ENCODE results near the gene PRODH. TPM values are rescaled to one million over a fixed set of nuclear protein-coding genes. Genes with fewer than 3 reads are reported as not detected.
A peak's percentile ranks its signal among the peaks of the same experiment; 100 is the strongest.
"Not testable (repeated sequence)": the region's sequence is repeated elsewhere in the genome, so short reads cannot be mapped to it uniquely, and the experiment has no call there.

Gene PRODH
- total RNA-seq, 1 donor from 2014 or later, result 23.5 TPM

- ATAC-seq (no peak), DNase-seq (ENCODE audit: low spot score) (no peak)
- intact Hi-C loops (cut with DNase I), result no loop called here
These were observed 34.3 kb upstream of the PRODH start for GRCh38 chr22:18970176-18970947.

GRCh38 chr22:18969158-18969942 is 33.3 kb upstream of the PRODH start:
- intact Hi-C loops (cut with DNase I), result loop anchor here (10.0 kb wide), 1 partner anchor 1305 kb away; no protein-coding TSS in a partner anchor
- not testable (repeated sequence) for ATAC-seq; DNase-seq (ENCODE audit: low spot score)

DNA sequence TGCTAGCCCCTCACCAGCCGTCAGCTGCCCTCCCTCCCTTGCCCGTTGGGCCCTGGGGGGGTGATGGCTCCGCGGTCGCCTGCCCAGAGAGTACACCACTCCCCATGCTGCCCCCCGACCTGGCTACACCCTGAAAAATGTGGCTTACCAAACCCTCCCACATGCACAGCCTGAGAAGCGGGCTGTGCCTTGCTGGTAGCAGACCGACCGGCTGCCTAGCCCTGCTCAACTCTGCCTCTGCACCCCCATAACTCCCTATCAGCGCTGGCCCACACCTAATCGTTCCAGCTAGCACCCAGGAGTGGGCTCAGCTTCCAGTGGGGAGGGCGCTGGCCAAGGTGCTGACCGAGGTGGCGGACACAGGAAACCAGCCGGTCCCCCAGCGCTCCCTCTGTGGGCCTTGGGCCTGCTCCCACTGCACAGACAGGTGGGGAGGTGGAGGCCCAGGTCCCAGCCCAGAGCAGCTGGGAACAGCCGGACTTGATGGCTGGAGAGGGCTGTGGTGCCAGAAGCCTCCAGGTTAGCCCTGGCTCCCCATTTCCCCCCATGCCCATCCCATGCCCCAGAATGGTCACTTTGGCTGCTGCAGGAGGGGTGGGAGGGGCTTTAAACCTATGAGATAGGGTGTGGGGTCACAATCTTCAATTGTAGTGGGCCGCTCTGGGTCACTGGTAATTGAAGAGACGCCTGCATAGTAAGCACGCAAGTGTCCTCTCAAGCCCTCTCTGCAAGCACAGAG is 32.1 kb upstream of the PRODH start:
- intact Hi-C loops (cut with DNase I), result loop anchor here (10.0 kb wide), 1 partner anchor 1307 kb away; no protein-coding TSS in a partner anchor
- DNase-seq (ENCODE audit: low spot score) (no peak), ATAC-seq (peak; percentile 20)

DNA sequence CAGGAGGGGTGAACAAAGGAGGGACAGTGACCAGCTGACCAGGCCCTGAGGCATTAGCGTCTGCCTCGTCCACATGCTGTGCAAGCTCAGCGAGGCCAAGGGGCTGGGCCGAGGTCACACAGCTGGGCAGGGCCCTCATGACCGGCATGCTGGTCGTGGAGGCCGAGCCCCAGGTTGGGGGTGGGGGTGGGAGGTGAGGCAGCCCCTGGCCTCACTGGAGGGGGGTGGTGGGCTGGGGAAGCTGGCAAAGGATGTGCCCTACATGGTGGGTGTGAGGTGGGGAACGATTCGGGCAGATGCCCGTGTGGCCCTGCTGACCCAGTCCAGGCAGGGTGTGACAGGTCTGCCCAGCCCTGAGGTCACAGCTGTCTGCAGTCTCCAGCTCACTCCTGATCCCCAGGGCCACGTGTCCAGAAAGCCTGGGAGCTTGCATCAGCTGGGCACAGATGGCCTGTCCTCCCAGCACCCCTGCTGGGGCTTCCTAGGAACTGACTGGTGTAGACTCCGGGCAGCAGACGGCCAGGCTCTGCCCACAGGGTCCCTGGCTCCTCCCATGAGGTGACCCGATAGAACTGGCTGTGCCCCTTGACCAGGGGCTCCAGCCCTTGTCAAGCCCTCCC is 31.4 kb upstream of the PRODH start:
- DNase-seq (ENCODE audit: low spot score) (peak; percentile 59), ATAC-seq (peak; percentile 30)
- intact Hi-C loops (cut with DNase I), result loop anchor here (10.0 kb wide), 1 partner anchor 1307 kb away; no protein-coding TSS in a partner anchor

DNA sequence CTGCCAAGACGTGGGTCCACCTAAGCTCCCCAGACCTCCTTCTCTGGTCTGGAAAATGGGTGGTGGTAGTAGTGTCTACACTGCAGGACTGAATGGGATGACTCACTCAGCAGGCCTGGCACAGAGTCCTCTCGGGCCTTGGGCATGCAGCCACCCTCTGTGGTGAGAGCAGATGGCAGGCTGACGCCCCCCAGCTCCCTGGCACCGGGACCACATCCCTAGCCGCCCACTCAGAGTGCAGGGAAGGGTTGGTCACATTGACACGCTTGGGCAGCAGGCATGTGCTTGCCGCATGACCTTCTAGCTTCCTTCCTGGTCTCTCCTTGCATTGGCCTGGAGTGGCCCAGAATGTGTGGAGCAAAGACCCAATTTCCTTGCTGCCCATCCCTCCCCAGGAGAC is 30.7 kb upstream of the PRODH start:
- ATAC-seq (no peak), DNase-seq (ENCODE audit: low spot score) (peak; percentile 36)
- intact Hi-C loops (cut with DNase I), result loop anchor here (10.0 kb wide), 1 partner anchor 1308 kb away; no protein-coding TSS in a partner anchor

GRCh38 chr22:18965526-18966421 is 29.7 kb upstream of the PRODH start:
- DNase-seq (ENCODE audit: low spot score) (peak; percentile 41), ATAC-seq (no peak)
- intact Hi-C loops (cut with DNase I), result loop anchor here (10.0 kb wide), 1 partner anchor 1309 kb away; no protein-coding TSS in a partner anchor

- intact Hi-C loops (cut with DNase I), result loop anchor here (10.0 kb wide), 1 partner anchor 1310 kb away; no protein-coding TSS in a partner anchor
- peak; percentile 48 for DNase-seq (ENCODE audit: low spot score)
- not testable (repeated sequence) for ATAC-seq
These were observed 28.6 kb upstream of the PRODH start for GRCh38 chr22:18964501-18965265.

DNA sequence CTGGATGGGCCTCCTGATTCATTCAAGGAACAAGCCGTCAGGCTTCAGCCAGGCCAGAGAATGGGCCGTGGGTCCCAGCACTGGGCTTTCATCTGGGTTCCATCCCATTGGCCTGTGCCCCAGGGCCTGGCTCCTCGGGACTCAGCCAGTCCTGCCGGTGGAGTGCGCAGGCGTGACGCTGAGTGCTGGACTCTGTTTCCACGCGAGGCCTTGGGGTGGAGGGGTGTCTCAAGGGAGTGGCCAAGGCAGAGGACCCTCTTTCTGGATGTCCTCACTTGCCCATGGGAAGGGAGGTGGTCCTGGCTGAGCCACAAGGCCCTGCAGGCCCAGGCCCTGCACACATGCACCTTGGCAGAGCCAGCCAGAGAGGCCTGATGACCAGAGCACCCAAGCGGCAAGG is 28.0 kb upstream of the PRODH start:
- intact Hi-C loops (cut with DNase I), result loop anchor here (10.0 kb wide), 1 partner anchor 1311 kb away; no protein-coding TSS in a partner anchor
- not testable (repeated sequence) for ATAC-seq
- DNase-seq (ENCODE audit: low spot score), result peak; percentile 40

DNA sequence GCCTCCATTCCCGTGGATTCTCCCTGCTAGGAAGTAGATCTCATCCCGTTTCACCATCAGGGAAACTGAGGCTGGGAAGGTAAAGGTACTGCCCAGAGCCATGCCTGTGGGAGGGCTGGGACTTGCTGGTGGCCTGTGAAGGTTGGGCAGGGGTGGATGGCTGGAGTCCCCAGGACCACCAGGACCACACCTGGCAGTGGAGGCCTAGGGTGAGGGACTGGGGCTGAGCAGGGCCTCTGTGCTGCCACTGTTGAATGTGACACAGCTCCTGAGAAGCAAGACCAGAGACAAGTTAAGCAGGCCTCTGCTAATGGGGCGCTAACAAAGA is 26.2 kb upstream of the PRODH start:
- intact Hi-C loops (cut with DNase I), result loop anchor here (10.0 kb wide), 1 partner anchor 1313 kb away; no protein-coding TSS in a partner anchor
- DNase-seq (ENCODE audit: low spot score), result peak; percentile 32

GRCh38 chr22:18961632-18962307 is 25.7 kb upstream of the PRODH start:
- not testable (repeated sequence) for ATAC-seq
- peak; percentile 8 for DNase-seq (ENCODE audit: low spot score)
- intact Hi-C loops (cut with DNase I), result loop anchor here (10.0 kb wide), 1 partner anchor 1313 kb away; no protein-coding TSS in a partner anchor

More for the DNA sequence above, 26.2 kb upstream of the PRODH start:
- no peak for ATAC-seq

GRCh38 chr22:18961201-18961600 is 25.1 kb upstream of the PRODH start:
- intact Hi-C loops (cut with DNase I), result loop anchor here (10.0 kb wide), 1 partner anchor 1314 kb away; no protein-coding TSS in a partner anchor
- peak; percentile 45 for DNase-seq (ENCODE audit: low spot score)
- not testable (repeated sequence) for ATAC-seq

GRCh38 chr22:18960166-18960820 is 24.2 kb upstream of the PRODH start:
- ATAC-seq, result not testable (repeated sequence)
- intact Hi-C loops (cut with DNase I), result loop anchor here (10.0 kb wide), 1 partner anchor 1315 kb away; no protein-coding TSS in a partner anchor
- DNase-seq (ENCODE audit: low spot score), result peak; percentile 28

DNA sequence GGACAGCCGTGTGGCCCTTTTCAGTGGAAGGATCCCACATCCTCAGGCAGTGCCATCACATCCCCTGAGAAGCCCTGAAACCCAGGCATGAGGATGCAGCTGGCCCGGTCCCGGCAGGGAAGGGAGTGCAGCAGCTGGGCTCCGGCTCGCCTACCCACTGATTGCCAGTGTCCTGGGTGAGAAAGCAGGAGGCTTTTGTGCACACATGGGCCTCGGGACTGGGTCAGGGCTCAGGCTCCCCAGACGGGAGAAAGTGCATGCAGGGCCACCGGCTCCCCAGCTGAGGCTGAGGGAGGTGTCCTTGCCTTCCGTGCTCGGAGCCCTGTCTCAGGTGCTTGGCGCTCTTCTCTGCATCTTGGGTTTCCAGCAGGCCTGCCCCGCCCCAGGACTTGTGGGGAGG is 23.6 kb upstream of the PRODH start:
- intact Hi-C loops (cut with DNase I), result loop anchor here (10.0 kb wide), 1 partner anchor 1315 kb away; no protein-coding TSS in a partner anchor
- ATAC-seq, result not testable (repeated sequence)
- peak; percentile 50 for DNase-seq (ENCODE audit: low spot score)

DNA sequence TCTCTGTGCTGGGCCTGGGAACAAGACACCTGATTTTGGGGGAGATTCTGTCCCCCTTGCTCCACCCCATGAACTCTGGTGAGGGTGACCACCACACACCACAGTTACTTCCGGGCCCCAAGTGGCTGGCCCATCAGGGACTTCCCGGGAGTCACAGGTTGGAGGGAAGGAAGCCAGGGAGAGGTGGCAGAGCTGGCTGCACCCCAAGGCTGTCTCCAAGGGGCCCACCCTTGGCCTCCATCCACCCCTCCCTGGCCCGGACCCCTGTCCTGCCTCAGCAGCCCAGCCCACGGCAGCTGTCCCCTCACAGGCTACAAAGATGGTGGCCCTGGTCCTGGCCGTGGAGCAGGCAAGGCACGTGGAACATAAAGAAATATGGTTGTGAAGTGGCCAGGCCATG is 23.2 kb upstream of the PRODH start:
- intact Hi-C loops (cut with DNase I), result not testable (repeated sequence)
- peak; percentile 35 for DNase-seq (ENCODE audit: low spot score)

DNA sequence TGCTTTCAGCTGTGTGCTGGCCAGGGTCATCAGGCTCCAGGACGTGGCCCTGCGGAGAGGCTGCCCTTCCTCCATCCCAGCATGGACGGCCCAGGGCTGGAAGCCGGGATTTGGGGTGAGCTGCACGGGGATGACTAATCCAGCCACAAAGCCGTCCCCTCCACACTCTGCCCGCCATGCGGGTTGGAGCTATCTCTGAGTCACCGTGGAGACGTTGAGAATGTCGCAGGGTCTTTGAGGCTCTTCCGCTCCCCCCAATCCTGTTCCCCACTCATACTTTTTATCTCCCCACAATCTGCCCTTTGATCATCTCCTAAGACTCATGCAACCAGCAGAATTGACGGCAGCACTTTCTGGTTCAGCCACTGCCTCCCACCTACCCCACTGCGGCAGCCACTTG is 22.6 kb upstream of the PRODH start:
- peak; percentile 36 for DNase-seq (ENCODE audit: low spot score)
- intact Hi-C loops (cut with DNase I); ATAC-seq: not testable (repeated sequence)

More for the DNA sequence above, 23.2 kb upstream of the PRODH start:
- not testable (repeated sequence) for ATAC-seq
